Fibroblast of lung (primary cell): ENCODE results near the gene PLCB2.

ENCODE experiments used
- CTCF ChIP-seq, 2 donors: IDR thresholded peaks in 1 of 2; conservative IDR thresholded peaks in 1 of 2; 1 replicate in 1 of 2; 2 replicates in 1 of 2; pipeline ENCODE4 v1.5.1; 2011 to 2012; ENCODE audit warnings: low read length in 2 of 2, control low read depth in 1 of 2, inconsistent platforms in 1 of 2, low read depth in 1 of 2, mild to moderate bottlenecking in 1 of 2
- EZH2 ChIP-seq: IDR thresholded peaks from 2 replicates; pipeline ENCODE4 v1.5.1; 2012; ENCODE audit warnings: low read length, control low read depth, mild to moderate bottlenecking; ENCODE audit errors: missing control alignments

GRCh38 chr15:40329804-40330203 lies 22.1 kb upstream of the PLCB2 start:
- TF ChIP-seq CTCF (conservative IDR thresholded peaks at IDR 0.05 in 1 of 2, IDR thresholded peaks at IDR 0.05 in 1 of 2; ENCODE audit: low read depth in 1 of 2, low read length in 2 of 2) (no peak), EZH2 (no peak)
